Colonic mucosa (tissue), 4 donors: ENCODE data around the gene SNX19. TPM values are rescaled to one million over a fixed set of nuclear protein-coding genes. Genes with fewer than 3 reads are reported as not detected.

ENCODE experiments used
- DNase-seq: peaks from one replicate; pipeline ENCODE4 v3.0.0-alpha.2; 2020
- H3K27ac ChIP-seq: fragments of 200-600 bp; one replicate; pipeline ENCODE4 v1.8.0; 2021
- H3K27me3 ChIP-seq: fragments of 200-600 bp; one replicate; pipeline ENCODE4 v1.8.0; 2021
- H3K36me3 ChIP-seq: fragments of 200-600 bp; one replicate; pipeline ENCODE4 v1.8.0; 2021
- H3K4me1 ChIP-seq: fragments of 200-600 bp; one replicate; pipeline ENCODE4 v1.8.0; 2021; ENCODE audit warnings: mild to moderate bottlenecking
- H3K4me3 ChIP-seq: fragments of 200-600 bp; one replicate; pipeline ENCODE4 v1.8.0; 2021
- H3K9ac ChIP-seq, 2 donors: one replicate each; pipeline ENCODE4 v1.7.0; 2013; ENCODE audit warnings: control low read depth in 2 of 2, low read depth in 2 of 2, low read length in 2 of 2
- H3K9me3 ChIP-seq: fragments of 200-600 bp; one replicate; pipeline ENCODE4 v1.8.0; 2021
- CTCF ChIP-seq: fragments of 200-600 bp; IDR thresholded peaks from one replicate; pipeline ENCODE4 v1.8.0; 2022; ENCODE audit warnings: antibody characterized with exemption, mild to moderate bottlenecking
- intact Hi-C: fragments of 100-400 bp; cut with DNase I; formaldehyde crosslinking; loops from one replicate; pipeline ENCODE4 v1.14.1; 2022
- total RNA-seq, 2 donors: library from RNA; stranded (reverse); fragmentation: NEBNext Ultra II Directional in 1 of 2; extraction: Animal tissue kit (Norgen Biotek cat#: 25700) in 1 of 2; gene quantifications; one replicate each; pipeline ENCODE4 v1.2.1, GENCODE V29; 2021
- donor health status: healthy.
- donor health status: DM: no; HTN: no; CAD: no.
- donor health status: DM: no; HTN: no; CAD: no.

SNX19 gene
- total RNA-seq, 2 donors from 2014 or later, result 43.4 to 57.4 TPM

DNA sequence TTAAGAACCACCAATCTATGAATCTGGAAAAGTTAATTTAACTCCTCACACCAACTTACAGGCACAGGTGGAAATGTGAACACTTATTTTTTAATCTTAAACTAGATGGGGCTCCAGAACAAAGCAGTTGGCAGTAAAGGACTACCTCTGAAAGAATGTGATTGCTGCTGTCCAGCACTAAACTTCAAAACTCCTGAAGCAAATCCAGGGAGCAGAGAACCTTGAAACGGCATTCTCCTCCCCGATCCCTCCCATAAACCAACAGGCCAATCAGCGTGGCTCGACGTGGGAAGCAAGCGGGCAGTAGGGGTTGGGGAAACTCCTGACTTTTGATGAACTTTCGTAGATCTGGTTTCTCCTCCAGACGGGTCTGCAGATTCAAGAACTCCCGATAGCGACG lies 5.0 kb downstream of the SNX19 start:
- H3K4me1 ChIP-seq, result peaks cover 6% of the 10 kb centered on the region
- no peaks in the 10 kb centered on the region for H3K27me3 ChIP-seq
- no peak overlapping the region for H3K4me3 ChIP-seq
- no peak overlapping the region for H3K9ac ChIP-seq
- H3K9me3 ChIP-seq, result no peaks in the 10 kb centered on the region
- H3K36me3 ChIP-seq, result peaks cover 9% of the 10 kb centered on the region
- no peak for DNase-seq
- intact Hi-C loops, result loop anchor here (10.0 kb wide), 1 partner anchor 697 kb away; no protein-coding TSS in a partner anchor
- H3K27ac ChIP-seq, result no peak overlapping the region
- TF ChIP-seq CTCF, result no peak

- Histone ChIP-seq H3K4me3 (no peak overlapping the region), H3K27me3 (no peaks in the 10 kb centered on the region), H3K4me1 (no peaks in the 10 kb centered on the region), H3K9me3 (no peaks in the 10 kb centered on the region), H3K36me3 (peaks cover 19% of the 10 kb centered on the region), H3K9ac (no peak overlapping the region), H3K27ac (no peak overlapping the region)
- no peak for TF ChIP-seq CTCF
- intact Hi-C loops, result loop anchor here (10.0 kb wide), 1 partner anchor 695 kb away; no protein-coding TSS in a partner anchor
- DNase-seq, result no peak
Measured at GRCh38 chr11:130909650-130910049, 6.6 kb downstream of the SNX19 start.

- no peak overlapping the region for H3K27ac ChIP-seq
- no peak overlapping the region for H3K4me3 ChIP-seq
- H3K4me1 ChIP-seq, result no peaks in the 10 kb centered on the region
- no peak overlapping the region for H3K9ac ChIP-seq
- no peaks in the 10 kb centered on the region for H3K27me3 ChIP-seq
- no peak for TF ChIP-seq CTCF
- intact Hi-C loops, result no loop called here
- no peaks in the 10 kb centered on the region for H3K9me3 ChIP-seq
- DNase-seq, result no peak
- peaks cover 14% of the 10 kb centered on the region for H3K36me3 ChIP-seq
Measured at GRCh38 chr11:130908770-130909625, 7.3 kb downstream of the SNX19 start.

DNA sequence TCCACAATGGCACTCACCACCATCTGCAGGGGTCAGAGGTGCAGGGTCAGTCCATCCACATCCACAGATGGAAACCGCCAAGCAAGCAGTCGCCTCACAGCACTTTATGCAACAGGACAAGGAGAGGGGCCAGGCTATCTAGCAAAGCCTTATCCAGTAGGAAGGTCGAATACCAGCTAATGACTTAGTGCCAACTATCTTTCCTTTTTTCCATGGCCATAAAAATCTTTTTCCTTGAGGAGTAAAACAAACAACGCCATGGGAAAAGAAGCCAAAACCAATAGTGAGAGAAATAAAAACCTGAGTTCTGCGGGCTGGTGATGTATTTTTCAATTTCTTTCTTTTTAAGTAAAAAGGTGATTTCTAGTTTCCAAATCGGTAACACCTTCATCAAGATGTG lies 8.2 kb downstream of the SNX19 start:
- no peak overlapping the region for H3K4me3 ChIP-seq
- no peaks in the 10 kb centered on the region for H3K9me3 ChIP-seq
- no peaks in the 10 kb centered on the region for H3K27me3 ChIP-seq
- no peaks in the 10 kb centered on the region for H3K4me1 ChIP-seq
- H3K9ac ChIP-seq, result no peak overlapping the region
- TF ChIP-seq CTCF, result no peak
- DNase-seq, result no peak
- peaks cover 13% of the 10 kb centered on the region for H3K36me3 ChIP-seq
- no peak overlapping the region for H3K27ac ChIP-seq
- intact Hi-C loops, result no loop called here

GRCh38 chr11:130907229-130907628 lies 9.1 kb downstream of the SNX19 start:
- Histone ChIP-seq H3K27ac (no peak overlapping the region), H3K9me3 (no peaks in the 10 kb centered on the region), H3K9ac (no peak overlapping the region), H3K27me3 (no peaks in the 10 kb centered on the region), H3K36me3 (peaks cover 16% of the 10 kb centered on the region), H3K4me3 (no peak overlapping the region), H3K4me1 (no peaks in the 10 kb centered on the region)
- no peak for DNase-seq
- no peak for TF ChIP-seq CTCF
- intact Hi-C loops, result no loop called here
